Tibial nerve (tissue), 4 donors: ENCODE results near the gene VPS13D. TPM values are rescaled to one million over a fixed set of nuclear protein-coding genes. Genes with fewer than 3 reads are reported as not detected.
A peak's percentile ranks its signal among the peaks of the same experiment; 100 is the strongest.

Experiments used
- DNase-seq, 2 donors: peaks; one replicate each; pipeline ENCODE4 v3.0.0-alpha.2; 2019; ENCODE audit warnings: low spot score in 2 of 2
- H3K27ac ChIP-seq, 4 donors: fragments of 200-600 bp; sonication (generic) in 3 of 4; one replicate each; pipeline ENCODE4 v1.5.1; 2017 to 2019; ENCODE audit warnings: mild to moderate bottlenecking in 1 of 4
- H3K27me3 ChIP-seq, 2 donors: fragments of 200-600 bp; sonication (generic) in 1 of 2; one replicate each; pipeline versions ENCODE4 v1.5.1 to v1.6.0; 2017 to 2019
- H3K36me3 ChIP-seq, 3 donors: fragments of 200-600 bp; sonication (generic); one replicate each; pipeline ENCODE4 v1.5.1; 2018 to 2019
- H3K4me1 ChIP-seq, 4 donors: fragments of 200-600 bp; sonication (generic) in 3 of 4; one replicate each; pipeline ENCODE4 v1.5.1; 2017 to 2019
- H3K4me3 ChIP-seq, 4 donors: fragments of 200-600 bp; sonication (generic) in 3 of 4; one replicate each; pipeline ENCODE4 v1.5.1; 2017 to 2019; ENCODE audit warnings: mild to moderate bottlenecking in 1 of 4, moderate library complexity in 1 of 4
- H3K9me3 ChIP-seq, 4 donors: fragments of 200-600 bp; sonication (generic) in 3 of 4; one replicate each; pipeline ENCODE4 v1.5.1; 2017 to 2019
- EP300 ChIP-seq, 2 donors: sonication (generic); formaldehyde crosslinking; IDR thresholded peaks; one replicate each; pipeline ENCODE4 v1.6.1; 2017; ENCODE audit warnings: antibody characterized with exemption in 2 of 2, mild to moderate bottlenecking in 1 of 2
- POLR2A ChIP-seq, 2 donors: fragments of 450-650 bp; IDR thresholded peaks; one replicate each; pipeline ENCODE4 v1.6.1; 2017; ENCODE audit warnings: antibody characterized with exemption in 2 of 2, mild to moderate bottlenecking in 2 of 2, moderate library complexity in 2 of 2
- WGBS, 2 donors: methylation state at CpG; one replicate each; pipeline ENCODE4 v1.1.5; 2018; 5-methylcytosine and 5-hydroxymethylcytosine counted together
- total RNA-seq, 4 donors: library from RNA; depleted of rRNA; stranded (reverse); fragments of >200 nt; gene quantifications; one replicate each; pipeline ENCODE4 v1.1.0, GENCODE V29; 2016
- TF ChIP-seq, protein P1 (sequence below), 5 experiments: fragments of 200-600 bp in 3 of 5; fragments of 450-650 bp in 2 of 5; sonication (generic) in 3 of 5; IDR thresholded peaks; one replicate each; pipeline ENCODE4 v1.5.1; 2016 to 2019; ENCODE audit warnings: antibody characterized with exemption in 5 of 5, mild to moderate bottlenecking in 3 of 5, moderate library complexity in 2 of 5

The VPS13D gene
- 100 to 1,000 TPM in 3 of 4 donors, 10 to 100 TPM in 1; 99.2 to 132 (median 110) TPM for total RNA-seq

DNA sequence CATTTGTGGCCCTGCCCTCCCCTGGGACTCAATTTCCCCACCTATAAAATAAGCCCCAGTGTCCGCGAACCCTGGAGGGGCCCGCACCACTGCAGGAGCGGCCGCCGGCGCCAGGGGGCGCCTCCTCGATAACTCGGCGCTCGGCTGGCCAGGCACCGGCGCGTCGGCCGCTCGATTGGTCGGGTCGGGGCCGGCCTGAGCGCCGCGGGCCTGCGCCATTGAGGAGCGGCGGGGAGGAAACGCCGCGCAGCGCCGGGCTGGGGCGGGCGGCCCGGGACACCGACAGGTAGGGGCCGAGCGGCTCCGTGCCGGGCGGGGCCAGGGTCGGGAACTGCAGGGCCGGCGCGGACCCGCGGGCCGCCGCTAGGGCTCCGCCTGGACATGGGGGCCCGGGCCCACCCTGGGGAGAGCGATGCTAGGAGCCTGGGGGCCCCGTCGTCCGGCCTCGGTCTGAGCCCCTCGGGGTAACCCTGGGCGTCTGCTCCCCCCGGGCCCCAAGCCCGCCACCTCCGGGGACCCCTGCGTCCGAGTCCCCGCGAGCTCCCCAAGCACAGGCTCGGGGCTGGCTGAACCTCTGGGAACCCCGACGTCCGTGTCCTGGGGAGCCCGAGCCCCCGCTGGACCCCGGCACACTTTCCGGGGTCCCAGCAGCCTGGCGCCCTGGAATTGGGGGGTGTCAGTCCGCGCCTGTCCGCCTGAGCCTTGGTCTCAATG is at the start of gene VPS13D:
Gene VPS13D, plus strand, starts transcription at position 196 of the 714 bp plus-strand sequence. CDS start 4,237 bp downstream, outside the sequence.
- peaks cover 0 to 36% (median 12%) of the 10 kb centered on the region in 4 donors for H3K4me1 ChIP-seq
- TF ChIP-seq EP300 (IDR thresholded peaks at IDR 0.05) (peak in 1 of 2 donors; percentile 21), POLR2A (IDR thresholded peaks at IDR 0.05) (peak in 1 of 2 donors; percentile 54)
- TF ChIP-seq, protein P1, sequence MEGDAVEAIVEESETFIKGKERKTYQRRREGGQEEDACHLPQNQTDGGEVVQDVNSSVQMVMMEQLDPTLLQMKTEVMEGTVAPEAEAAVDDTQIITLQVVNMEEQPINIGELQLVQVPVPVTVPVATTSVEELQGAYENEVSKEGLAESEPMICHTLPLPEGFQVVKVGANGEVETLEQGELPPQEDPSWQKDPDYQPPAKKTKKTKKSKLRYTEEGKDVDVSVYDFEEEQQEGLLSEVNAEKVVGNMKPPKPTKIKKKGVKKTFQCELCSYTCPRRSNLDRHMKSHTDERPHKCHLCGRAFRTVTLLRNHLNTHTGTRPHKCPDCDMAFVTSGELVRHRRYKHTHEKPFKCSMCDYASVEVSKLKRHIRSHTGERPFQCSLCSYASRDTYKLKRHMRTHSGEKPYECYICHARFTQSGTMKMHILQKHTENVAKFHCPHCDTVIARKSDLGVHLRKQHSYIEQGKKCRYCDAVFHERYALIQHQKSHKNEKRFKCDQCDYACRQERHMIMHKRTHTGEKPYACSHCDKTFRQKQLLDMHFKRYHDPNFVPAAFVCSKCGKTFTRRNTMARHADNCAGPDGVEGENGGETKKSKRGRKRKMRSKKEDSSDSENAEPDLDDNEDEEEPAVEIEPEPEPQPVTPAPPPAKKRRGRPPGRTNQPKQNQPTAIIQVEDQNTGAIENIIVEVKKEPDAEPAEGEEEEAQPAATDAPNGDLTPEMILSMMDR (IDR thresholded peaks at IDR 0.05), result peak; percentile 97 to 99 (median 98)
- WGBS, 2 donors, result 1% methylated on average over 38 to 42 of the region's 77 CpGs
- peak; percentile 70 to 73 for DNase-seq
- peak within 1 kb of the TSS; percentile 73 to 99 (median 93) for H3K4me3 ChIP-seq
- H3K27me3 ChIP-seq, result no peaks in the 10 kb centered on the region
- peaks cover 0 to 6% (median 0%) of the 10 kb centered on the region in 3 donors for H3K36me3 ChIP-seq
- peak within 1 kb of the TSS; percentile 39 to 94 (median 88) for H3K27ac ChIP-seq
- no peaks in the 10 kb centered on the region for H3K9me3 ChIP-seq

DNA sequence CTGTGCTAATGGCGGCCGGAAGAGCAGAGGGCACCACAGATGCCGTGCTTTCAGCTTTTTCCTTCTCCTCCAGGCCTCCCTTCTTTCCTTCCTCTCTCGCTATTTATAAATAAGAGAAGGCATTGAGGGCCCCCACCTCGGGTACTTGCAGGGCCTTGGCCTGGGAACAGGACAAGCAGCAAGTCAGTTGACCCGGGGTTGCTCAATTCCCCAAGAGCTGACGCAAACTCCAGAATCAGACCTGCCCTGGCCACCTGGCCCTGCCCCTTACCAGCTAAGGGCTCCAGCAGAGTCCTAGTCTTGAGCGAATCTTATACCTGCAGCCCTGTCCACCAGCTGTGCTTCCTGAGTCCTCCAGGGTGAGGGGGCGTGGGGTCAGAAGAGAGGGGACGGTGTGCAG is 49.5 kb upstream of the VPS13D start:
- Histone ChIP-seq H3K4me3 (no peak overlapping the region), H3K27me3 (no peaks in the 10 kb centered on the region), H3K36me3 (no peaks in the 10 kb centered on the region), H3K27ac (peak overlapping the region; percentile 56 to 97 (median 87)), H3K9me3 (no peaks in the 10 kb centered on the region), H3K4me1 (peaks cover 0 to 96% (median 75%) of the 10 kb centered on the region in 4 donors)
- WGBS, 2 donors, result 60 to 64% methylated on average over 10 of the region's 10 CpGs
- peak in 1 of 2 donors; percentile 75 for DNase-seq
- TF ChIP-seq POLR2A (IDR thresholded peaks at IDR 0.05) (peak in 1 of 2 donors; percentile 16), EP300 (IDR thresholded peaks at IDR 0.05) (peak; percentile 84 to 88)
- TF ChIP-seq, protein P1 (IDR thresholded peaks at IDR 0.05), result no peak

DNA sequence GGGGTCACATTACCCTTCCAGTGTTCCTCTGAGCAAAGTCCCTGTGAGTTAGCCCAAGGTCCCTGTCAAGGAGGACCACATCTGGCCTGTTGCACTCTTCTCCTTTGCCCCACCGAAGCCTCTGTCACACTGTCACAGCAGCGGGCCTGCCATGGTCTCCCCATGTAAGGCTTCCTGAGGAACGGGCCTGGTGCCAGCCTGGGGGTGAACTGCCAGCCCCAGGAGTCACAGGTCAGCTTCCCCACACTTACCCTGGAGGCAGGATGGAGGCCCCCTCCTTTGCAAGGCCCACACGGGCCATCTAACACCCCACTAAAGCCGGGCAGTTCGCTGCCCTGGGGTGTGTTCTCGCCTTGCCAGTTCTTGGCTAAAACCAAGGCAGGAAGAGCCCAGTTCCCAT is 48.9 kb upstream of the VPS13D start:
- peak overlapping the region; percentile 56 to 97 (median 87) for H3K27ac ChIP-seq
- H3K4me1 ChIP-seq, result peaks cover 0 to 96% (median 76%) of the 10 kb centered on the region in 4 donors
- 44 to 65% methylated on average over 7 of the region's 7 CpGs for WGBS, 2 donors
- H3K9me3 ChIP-seq, result no peaks in the 10 kb centered on the region
- no peak overlapping the region for H3K4me3 ChIP-seq
- DNase-seq, result no peak
- no peaks in the 10 kb centered on the region for H3K36me3 ChIP-seq
- no peaks in the 10 kb centered on the region for H3K27me3 ChIP-seq
- TF ChIP-seq POLR2A (IDR thresholded peaks at IDR 0.05), result no peak
- TF ChIP-seq EP300 (IDR thresholded peaks at IDR 0.05), result no peak
- TF ChIP-seq, protein P1 (IDR thresholded peaks at IDR 0.05), result no peak

DNA sequence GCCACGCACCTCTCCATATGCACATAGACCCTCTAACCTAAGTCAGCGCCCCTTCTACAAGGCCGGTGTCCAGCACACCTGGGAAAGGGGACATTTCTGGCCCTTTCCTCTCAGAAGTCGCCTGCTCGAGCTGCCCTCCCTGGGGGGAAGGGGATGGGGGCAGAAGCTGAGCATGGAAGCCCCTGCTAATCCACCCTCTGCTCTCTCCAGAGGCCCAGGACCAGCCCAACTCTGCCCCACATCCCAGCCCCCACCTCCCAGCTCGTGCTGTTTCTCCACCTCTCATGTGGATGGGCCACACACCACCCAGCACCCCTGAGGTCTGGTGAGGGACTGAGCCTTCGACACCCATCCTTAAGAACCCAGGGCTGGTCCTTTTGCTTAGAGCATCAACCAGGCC is 48.3 kb upstream of the VPS13D start:
- no peak for DNase-seq
- peak overlapping the region; percentile 56 to 97 (median 87) for H3K27ac ChIP-seq
- TF ChIP-seq EP300 (IDR thresholded peaks at IDR 0.05) (no peak), POLR2A (IDR thresholded peaks at IDR 0.05) (no peak)
- TF ChIP-seq, protein P1 (IDR thresholded peaks at IDR 0.05), result no peak
- no peaks in the 10 kb centered on the region for H3K9me3 ChIP-seq
- H3K27me3 ChIP-seq, result no peaks in the 10 kb centered on the region
- H3K4me3 ChIP-seq, result no peak overlapping the region
- no peaks in the 10 kb centered on the region for H3K36me3 ChIP-seq
- H3K4me1 ChIP-seq, result peaks cover 0 to 97% (median 79%) of the 10 kb centered on the region in 4 donors
- WGBS, 2 donors, result 92 to 96% methylated on average over 6 to 7 of the region's 7 CpGs

- WGBS, 2 donors, result 55 to 56% methylated on average over 4 of the region's 4 CpGs
- DNase-seq, result no peak
- TF ChIP-seq POLR2A (IDR thresholded peaks at IDR 0.05) (no peak), EP300 (IDR thresholded peaks at IDR 0.05) (no peak)
- TF ChIP-seq, protein P1 (IDR thresholded peaks at IDR 0.05), result no peak
- peak overlapping the region; percentile 36 to 97 (median 87) for H3K27ac ChIP-seq
- no peaks in the 10 kb centered on the region for H3K9me3 ChIP-seq
- H3K4me3 ChIP-seq, result no peak overlapping the region
- peaks cover 0 to 97% (median 78%) of the 10 kb centered on the region in 4 donors for H3K4me1 ChIP-seq
- no peaks in the 10 kb centered on the region for H3K36me3 ChIP-seq
- no peaks in the 10 kb centered on the region for H3K27me3 ChIP-seq
Observed at GRCh38 chr1:12182410-12182984, 47.3 kb upstream of the VPS13D start.
